DMS79 treated with DMSO at 0.1 percent for 48 hours (cell line): ENCODE measurements around the gene IFIT1B.
"Not testable (repeated sequence)": the region's sequence is repeated elsewhere in the genome, so short reads cannot be mapped to it uniquely, and the experiment has no call there.

Source experiments
- DNase-seq: peaks from one replicate; lab custom pipeline; 2025; lab: John Stamatoyannopoulos, UW

The IFIT1B gene

DNA sequence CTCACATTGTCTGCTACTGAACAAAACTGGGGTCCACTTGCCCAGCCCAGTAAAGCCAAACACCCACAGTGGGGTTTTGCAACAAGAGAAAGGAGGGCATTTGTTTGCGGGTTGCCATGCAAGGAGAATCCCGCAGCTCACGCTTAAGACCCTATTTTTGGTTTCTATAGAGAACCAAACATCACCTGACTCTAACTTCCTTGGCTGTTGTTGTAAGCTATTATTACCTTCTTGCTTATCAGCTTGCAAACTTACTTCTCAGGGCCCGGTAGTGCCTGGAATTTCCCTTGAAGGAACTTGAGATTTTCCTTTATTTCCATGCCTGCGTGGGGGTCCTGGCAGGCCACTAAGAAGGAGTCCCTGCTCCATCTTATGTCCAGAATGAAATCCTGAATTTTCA lies 29.4 kb upstream of the IFIT1B start:
- DNase-seq = no peak

DNA sequence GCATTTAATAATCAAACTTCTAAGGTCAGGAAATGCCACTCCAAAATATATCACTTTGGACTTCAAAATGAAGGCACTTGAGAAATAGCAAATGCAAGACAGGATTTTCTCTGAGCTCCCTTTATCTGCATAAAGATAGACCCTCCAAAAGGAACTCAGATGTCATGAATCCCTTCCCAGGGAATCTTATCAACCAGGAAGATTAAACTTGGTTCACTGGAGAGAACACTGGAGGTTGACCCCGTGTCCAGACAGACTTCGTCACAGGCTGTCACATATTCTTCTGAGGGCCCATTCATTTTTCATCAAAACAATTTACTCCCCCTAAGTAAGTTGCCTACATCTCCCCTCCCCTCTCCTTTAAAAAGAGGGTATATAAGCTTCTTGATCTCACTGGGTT lies 28.9 kb upstream of the IFIT1B start:
- no peak for DNase-seq

DNA sequence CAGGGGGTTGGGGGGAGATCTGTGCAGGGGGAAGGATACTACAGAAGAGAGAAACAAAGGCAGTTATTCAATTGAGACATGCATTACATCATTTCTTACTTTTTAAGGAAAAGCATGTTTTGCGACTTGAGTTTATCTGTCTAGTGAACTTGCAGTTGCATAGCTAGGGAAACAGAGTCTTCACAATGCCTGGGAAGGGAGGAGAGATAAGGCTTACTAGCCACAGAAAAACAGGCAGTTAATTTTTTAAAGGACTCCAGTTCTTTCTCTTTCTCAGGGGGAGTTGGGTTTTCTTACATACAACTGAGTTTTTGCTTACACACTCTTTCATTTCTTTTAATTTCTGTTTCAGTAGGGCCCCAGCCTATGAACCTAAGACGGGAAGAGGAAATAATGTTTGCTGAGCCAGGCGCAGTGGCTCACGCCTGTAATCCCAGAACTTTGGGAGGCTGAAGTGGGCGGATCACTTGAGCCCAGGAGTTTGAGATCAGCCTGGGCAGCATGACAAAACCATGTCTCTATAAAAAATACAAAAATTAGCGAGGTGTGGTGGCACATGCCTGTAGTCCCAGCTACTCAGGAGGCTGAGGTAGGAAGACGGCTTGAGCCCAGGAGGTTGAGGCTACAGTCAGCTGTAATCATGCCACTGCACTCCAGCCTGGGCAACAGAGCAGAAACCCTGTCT lies 27.1 kb upstream of the IFIT1B start:
- DNase-seq = not testable (repeated sequence)

DNA sequence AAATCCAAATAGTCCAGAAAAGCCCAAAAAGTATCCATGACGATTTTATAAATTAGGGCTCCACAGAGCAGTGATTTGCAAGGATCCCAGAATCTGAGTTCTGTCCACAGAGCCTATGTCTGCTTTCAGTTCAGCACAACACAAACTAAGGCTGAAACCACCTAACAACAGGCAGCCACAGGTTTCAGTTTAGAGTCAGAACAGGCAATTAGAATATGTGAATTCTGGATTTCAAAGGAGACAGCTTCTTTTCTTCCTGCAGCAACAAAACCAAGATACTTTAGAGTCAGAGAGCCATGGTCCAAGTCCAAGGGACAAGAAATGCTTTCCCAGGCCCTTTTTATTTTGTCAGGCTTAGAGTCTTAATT lies 26.5 kb upstream of the IFIT1B start:
- no peak for DNase-seq

DNA sequence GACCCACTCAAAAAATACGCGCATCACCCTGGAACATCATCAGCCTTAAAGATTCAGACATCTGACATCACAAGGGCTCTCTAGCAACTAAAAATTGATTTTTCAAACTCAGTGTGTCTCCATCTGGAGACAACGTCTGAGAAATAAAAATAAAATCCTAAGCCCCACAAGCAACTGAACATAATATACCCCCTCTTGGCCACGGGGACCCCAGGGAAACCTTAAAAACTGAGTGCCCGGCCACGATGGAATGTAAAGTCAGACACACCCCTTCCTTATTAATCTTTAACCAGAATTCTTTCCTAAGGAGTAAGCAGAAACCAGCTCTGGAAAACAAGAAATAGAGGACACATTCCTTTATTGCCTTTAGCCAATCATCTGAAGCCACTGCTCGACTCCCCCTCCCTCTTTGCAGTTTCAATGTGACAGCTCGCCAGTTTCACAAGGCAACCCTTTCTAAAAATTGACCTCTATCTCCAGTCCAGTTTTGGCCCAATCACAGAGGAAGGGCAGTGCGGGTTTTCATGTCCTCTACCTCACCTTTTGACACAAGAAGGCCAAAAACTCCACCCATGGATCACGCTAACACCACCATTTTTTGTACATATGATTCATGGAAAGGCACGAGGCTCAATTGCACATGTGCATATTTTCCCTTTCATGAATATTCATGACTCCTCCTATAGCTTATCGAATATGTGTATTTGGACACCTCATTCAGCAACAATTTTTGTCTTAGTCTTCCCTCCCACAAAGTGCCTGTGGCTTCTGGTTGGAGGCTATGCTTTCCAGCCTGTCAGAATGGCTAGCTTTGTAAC lies 25.9 kb upstream of the IFIT1B start:
- no peak for DNase-seq

DNA sequence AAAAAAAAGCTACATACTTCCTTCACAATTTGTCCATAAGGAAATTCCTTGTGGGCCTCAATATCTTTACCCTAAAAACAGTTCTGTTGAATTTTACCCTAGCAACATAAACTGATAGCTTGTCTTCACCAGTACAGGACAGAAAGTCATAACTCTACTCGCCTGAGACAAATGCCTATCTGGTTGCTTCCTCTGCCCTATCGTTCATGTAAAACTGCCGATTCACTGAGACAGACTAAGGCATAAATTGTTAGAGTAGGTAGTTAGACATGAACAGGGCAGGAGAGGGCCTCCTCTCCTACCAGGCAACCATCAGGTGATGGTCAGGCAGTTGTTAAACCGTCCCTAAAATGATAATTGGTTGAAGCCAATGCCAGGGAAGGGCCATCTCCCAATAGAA lies 25.1 kb upstream of the IFIT1B start:
- DNase-seq = no peak

DNA sequence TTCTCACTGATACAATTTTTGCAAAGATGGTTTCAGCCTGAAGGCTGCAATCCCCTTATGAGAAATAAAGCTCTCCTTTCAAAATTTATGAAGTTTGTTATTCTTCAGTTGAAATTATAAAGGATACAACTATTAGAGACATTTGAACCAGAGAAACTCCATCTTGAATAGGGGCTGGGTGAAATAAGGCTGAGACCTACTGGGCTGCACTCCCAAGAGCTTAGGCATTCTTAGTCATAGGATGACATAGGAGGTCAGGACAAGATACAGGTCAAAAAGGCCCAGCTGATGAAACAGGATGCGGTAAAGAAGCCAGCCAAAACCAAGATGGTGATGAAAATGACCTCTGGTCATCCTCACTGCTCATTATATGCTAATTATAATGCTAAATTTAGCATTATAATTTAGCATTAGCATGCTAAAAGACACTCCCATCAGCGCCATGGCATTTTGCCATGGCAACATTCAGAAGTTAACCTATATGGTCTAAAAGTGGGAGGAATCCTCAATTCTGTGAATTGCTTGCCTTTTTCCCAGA lies 22.4 kb upstream of the IFIT1B start:
- no peak for DNase-seq

DNA sequence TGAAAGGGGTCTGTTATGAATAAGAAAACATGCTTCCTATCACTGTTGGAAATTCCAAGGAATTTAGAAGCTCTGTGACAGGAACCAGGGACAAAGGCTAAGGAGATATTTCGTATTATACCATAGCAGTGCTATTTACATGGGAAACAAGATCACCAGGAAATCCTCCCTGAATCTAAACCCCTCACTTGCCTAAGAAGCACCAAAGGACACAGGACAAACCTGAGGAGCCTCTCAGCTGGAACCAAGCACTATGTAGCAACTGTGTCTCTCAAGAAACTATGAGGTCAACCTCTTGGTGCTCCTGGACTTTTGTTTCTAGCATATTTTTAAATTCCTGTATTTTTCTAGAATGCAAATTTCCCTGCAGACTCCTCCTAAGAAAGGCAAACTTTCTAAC lies 20.8 kb upstream of the IFIT1B start:
- no peak for DNase-seq

DNA sequence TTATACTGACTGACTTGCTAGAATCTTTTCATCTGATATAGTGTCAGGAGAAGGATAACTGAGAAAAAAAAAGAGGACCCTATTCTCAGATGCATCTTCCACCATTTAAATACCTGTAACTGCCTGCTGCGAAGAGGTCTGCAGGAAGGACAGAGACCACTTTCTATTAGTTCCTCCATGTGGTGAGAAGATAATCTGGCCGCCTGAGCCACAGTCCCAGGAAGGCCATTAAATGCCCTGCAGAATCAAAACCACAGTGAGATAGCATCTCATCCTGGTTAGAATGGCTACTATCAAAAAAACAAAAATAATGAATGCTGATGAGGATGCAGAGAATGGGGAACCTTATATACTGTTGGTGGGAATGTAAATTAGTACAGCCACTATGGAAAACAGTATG lies 19.9 kb upstream of the IFIT1B start:
- DNase-seq = no peak

DNA sequence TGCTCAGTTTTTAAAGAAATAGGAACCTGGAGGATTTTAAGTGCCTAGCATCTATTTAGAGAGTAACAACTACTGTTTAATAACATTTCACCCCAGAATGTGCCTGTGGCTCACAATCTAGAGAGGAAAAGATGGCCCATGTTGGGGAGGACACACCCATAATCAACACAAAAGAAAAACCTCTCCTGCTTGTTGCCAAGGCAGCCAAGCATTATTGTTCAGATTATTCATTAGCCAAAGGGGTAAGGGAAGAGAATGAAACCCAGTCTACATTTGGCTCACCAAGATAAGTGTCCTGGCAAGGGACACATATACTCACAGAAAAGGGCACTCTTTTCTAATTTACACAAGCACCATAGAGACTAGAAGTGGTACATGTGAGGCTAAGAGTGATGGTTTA lies 17.7 kb upstream of the IFIT1B start:
- DNase-seq = no peak

DNA sequence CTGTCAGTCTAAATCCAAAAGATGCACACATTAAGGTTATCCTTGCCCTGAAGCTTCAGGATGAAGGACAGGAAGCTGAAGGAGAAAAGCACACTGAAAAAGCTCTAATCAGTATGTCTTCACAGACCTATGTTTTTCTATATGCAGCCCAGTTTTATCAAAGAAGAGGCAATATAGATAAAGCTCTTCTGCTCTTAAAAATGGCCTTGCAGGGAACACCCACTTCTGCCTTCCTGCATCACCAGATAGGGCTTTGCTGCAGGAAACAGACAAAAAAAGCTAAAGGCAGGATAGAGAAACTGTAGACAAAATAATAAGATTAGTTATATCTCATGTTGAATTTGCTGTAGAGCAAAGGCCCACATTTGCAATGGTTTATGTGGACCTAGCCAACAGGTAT lies 14.9 kb upstream of the IFIT1B start:
- DNase-seq = no peak

DNA sequence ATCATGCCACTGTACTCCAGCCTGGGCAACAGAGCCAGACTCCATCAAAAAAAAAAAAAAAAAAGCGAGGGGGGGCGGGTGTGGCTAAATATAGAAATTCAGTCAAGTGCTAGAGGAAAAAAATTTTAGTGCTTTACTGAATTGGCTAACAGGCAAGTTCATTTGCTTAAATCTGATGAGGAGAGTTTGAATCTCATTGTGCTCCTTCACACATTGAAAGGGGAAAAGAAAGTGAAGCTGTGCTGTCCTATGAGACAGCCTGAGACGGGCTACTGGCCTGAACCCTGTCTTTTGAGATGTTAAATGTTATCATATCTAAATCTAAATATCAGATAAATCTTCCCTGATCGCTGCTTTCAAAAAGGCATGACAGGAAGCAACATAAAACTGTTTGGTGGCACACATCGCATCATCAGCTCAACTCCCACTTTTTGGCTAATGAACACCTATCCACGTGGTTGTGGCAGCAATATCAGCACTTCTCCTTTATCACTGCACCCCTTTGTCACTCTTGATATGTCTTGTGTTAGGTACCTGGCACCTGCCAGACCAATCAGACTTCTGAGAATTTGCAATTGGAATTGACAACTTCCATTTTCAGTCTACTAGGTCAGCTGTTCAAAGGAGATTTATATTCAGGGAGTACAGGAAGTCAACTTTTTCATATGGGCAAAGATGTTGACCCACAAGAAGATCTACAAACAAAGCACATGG lies 14.0 kb upstream of the IFIT1B start:
- no peak for DNase-seq

DNA sequence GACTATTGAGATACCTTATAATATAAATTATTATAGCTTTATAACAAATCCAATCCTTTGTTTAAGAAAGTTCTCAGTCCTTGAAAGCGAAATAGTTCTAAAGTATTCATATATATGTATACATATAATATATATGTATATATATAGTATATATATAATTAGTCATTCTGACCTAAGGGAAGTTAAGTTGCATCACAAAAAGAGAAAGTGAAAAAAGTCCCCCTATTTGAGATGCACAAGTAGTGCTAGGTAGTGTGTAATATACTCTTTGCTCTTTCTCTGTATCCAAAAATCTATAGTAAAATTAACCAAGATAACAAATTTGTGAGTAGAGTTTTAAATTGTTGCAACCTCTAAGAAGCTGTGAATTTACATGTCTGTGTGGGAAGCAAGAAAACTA lies 13.3 kb upstream of the IFIT1B start:
- DNase-seq = no peak

DNA sequence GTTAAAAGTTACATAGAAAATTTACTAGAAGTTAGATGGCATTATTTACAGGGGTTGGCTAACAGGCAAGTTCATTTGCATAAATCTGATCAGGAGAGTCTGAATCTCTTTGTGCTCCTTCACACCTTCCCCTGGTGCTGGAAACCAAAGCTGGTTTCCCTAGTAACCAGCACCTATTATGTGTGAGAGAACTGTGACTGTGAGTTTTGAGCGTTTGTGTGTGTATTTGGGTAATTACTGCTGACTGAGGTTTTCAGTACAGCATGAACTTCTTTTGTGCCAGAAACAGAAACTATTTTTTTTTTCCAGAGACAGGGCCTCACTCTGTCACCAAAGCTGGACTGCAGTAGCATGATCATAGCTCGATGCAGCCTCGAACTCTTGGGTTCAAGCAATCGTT lies 10.3 kb upstream of the IFIT1B start:
- DNase-seq = no peak

DNA sequence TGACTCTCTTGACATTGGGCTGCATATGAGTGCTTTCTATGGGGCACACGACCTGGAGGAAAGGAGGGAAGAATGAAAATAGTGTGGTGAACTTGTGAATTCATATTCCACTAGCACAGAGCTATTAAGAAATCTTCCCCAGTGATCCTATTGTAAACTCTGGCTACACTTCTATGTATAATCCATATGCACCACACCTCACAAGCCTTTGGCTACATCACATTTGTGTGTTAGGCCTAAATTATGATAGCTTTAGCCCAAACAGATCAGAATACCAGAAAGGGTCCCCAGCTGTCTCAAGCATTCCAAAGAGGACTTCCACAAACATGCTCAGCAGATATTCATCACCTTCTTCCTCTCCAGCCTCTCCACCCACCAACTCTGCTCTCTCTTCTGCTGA lies 9.7 kb upstream of the IFIT1B start:
- DNase-seq = no peak

DNA sequence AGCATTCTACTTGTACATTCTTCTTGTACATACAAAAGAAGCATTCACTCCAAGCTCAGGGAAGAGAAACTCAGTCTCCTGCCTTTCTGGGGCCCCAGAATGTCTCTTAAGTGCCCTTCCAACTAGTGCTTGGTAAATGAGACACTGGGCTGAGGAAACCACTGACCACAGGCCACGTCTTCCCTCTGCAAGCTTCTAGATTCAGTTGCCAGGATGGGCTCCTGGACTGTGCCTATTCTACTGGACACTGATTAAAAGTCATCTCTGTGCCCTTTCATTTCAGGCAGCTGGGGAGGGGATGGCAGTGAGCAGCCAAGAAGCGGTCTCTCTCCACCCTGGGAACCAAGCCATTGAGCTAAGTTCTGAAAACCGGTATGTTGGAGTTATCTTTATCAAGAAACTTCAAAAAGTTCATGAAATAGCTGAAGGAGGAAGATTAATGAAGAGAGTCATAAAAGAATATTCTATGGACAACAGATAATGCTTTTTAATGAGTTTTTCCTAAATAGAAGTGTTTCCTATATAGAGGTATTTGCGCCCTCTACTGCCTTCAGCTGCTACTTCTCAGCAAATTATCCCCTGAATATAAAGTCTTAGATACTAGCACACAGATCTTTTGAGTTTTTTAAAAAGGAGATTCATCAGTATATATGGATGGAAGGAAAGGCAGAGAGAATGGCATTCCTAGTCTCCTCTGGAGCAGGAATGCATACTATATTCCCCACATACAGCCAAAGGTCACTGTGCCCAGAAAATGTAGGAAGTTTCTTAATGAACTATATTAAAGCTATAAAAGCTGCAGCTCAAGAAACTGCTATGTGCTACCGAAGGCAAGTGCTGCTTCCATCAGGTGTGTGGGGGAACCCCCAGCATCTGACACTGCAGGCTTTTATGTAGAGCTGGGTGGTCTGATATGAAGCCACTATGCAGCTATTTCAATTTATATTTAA lies 8.4 kb upstream of the IFIT1B start:
- DNase-seq = no peak

DNA sequence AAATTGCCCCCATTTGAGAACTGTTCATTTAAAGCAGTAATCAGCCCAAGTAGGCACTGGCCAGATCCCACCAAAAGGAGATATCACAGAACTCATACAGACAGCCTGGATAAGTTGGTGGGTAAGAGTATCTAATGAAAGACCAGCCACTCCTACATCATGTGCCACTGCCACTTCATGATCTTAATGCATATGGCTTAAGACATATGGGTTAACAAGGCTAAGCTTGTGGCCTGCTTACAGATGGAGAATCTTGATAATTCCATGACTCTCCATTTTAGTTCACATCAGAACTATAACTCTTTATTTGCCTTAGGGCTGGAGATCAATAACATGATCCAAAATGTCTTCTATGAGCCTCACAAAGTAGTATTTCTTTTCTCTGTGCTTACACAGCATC lies 6.8 kb upstream of the IFIT1B start:
- no peak for DNase-seq

DNA sequence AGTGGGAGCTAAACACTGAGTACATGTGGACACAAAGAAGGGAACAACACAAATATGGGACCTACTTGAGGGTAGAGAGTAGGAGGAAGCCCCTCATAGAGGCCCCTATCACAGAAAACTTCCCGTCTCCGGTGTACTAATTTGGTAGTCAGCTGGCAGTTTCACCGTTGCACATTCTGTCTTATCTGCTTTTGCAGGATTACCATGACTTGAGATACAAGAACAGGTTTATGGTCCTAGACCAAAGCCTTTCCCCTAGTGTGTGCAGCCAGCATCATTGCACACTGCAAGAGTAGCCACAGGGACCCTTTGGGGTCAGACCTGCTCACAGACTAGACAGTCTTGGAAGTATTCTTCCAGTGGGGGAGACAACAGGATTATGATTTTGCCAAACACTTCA lies 5.9 kb upstream of the IFIT1B start:
- no peak for DNase-seq

DNA sequence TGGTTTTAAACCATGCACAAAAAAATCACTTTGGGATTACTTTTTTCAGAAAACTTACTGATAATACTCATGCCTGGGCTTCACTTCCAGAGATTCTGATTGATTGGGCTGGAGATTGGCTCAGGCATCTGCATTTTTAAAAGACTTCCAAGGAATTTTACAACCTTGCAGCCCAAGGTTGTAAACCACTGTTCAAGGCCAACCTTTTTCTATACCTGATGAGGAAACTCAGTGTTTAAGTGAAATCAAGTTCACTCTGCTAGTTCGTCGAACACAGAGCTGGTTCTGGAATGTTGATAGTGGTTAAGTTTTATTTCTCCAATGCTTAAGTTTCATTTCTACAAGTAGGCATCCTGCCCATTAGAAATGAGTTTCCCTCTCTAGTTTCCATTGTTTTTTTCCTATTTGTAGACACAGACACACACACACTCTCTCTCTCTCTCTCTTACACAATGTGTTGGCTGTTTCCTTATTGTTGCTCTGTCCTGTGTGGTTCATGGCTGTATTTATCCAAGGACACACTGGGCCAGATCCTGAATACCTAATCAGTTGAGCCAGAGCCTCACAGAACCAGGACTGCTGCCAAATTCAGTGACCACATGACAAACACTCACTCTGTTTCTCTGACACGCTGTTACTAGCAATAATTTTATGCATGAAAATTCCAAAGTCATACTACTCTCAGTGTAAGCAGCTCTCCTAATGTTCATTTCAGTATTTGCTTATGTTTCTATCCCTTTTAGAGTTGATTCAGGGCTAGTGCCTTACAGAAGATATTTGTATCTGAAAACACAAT lies 3.7 kb upstream of the IFIT1B start:
- peak; percentile 13 for DNase-seq

DNA sequence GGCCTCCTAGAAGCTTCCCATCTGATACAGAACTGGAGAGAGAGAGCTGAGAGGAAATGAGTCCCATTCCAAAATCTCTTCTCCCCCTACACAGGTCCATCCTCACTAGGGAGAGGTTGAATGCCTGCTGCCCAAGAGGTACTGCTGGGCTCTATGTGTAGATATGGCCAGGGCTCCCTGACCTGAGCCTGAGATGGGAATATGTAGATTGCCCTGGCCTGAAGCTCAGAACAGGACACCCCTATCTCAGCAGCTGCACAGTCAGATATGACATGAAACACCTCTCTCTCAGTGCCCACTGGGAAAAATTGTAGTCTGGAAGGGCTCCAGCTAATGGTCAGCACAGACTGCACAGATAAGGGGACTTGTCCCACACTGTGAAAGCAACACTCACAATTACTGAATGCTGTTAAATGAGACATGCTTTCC lies 3.1 kb upstream of the IFIT1B start:
- no peak for DNase-seq

DNA sequence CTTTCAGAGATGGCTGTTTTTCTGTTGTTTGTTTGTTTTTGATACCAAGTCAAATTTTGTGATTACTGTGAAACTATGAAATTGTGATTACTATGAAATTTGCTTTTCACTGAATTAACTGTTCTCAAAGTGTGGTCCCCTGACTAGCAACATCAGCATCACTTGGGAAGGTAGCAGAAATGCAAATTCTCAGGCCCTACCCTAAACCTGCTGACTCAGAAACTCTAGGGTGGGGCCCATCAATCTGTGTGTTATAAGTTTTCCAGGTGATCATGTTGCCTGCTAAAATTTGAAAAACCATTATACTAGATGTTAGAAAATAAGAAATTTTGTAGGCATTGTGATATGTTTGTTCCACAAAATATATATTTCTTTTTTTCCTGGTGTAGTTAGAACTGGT lies 1.2 kb downstream of the IFIT1B start:
- DNase-seq = no peak
